HepG2 (cell line): Measurements from ENCODE around the gene DDX46. TPM values are rescaled to one million over a fixed set of nuclear protein-coding genes. Genes with fewer than 3 reads are reported as not detected.

Source experiments
- ATAC-seq: fragments of 200-7000 bp; cut with Tn5 transposase; 3 replicates; pipeline ENCODE4 v1.9.1; 2020; ENCODE audit warnings: mild to moderate bottlenecking, moderate library complexity
- BruUV-seq: library from RNA; stranded (reverse); fragments of 400-500 nt; replicated peaks from 2 replicates; lab custom pipeline; 2021; lab: Mats Ljungman, UMichigan
- CTCF ChIA-PET: fragments of 300-600 bp; formaldehyde crosslinking; extraction: SDS; loops from one replicate; lab custom pipeline; 2021; ENCODE audit warnings: low total read pairs, inconsistent platforms, low intra/inter-chr PET ratio; lab: Yijun Ruan, JAX
- POLR2A ChIA-PET: fragments of 350-600 bp; sonication (Branson Sonifier 250); formaldehyde crosslinking; loops from one replicate; lab custom pipeline; 2020; ENCODE audit warnings: antibody characterized with exemption, inconsistent platforms; lab: Yijun Ruan, JAX
- DNase-seq: peaks from one replicate; pipeline ENCODE4 v3.0.0-alpha.2; 2015; ENCODE audit warnings: low spot score
- FAIRE-seq: peaks from 3 replicates; lab custom pipeline; 2011; peaks lifted over from hg19 to GRCh38; lab: Jason Lieb, UNC
- H2AFZ ChIP-seq: one replicate; pipeline ENCODE4 v1.6.1; 2011; ENCODE audit warnings: low read length, inconsistent platforms
- H3K27ac ChIP-seq: fragments of 300-600 bp; 3 replicates; pipeline ENCODE4 v1.8.0; 2011; ENCODE audit warnings: mixed run types, mild to moderate bottlenecking, mixed read lengths, low read length, inconsistent platforms; ENCODE audit not compliant: insufficient read depth; ENCODE audit errors: extremely low read length
- H3K27me3 ChIP-seq, 2 experiments: fragments of 200-600 bp in 1 of 2; 2 replicates in 1 of 2; 3 replicates in 1 of 2; pipeline versions ENCODE4 v1.6.0 to v1.8.0; 2011; ENCODE audit warnings: low read length in 2 of 2, mild to moderate bottlenecking in 2 of 2, moderate library complexity in 2 of 2, inconsistent platforms in 1 of 2; ENCODE audit not compliant: insufficient read depth in 2 of 2, control insufficient read depth in 1 of 2
- H3K36me3 ChIP-seq, 2 experiments: fragments of 200-600 bp in 1 of 2; replicated peaks in 1 of 2; 2 replicates in 1 of 2; 3 replicates in 1 of 2; pipeline versions ENCODE4 v1.5.1 to v1.8.0; 2011; ENCODE audit warnings: low read length in 2 of 2, inconsistent platforms in 1 of 2; ENCODE audit not compliant: insufficient read depth in 2 of 2, control insufficient read depth in 1 of 2
- H3K4me1 ChIP-seq: 2 replicates; pipeline ENCODE4 v1.5.1; 2012; ENCODE audit warnings: low read length, inconsistent platforms; ENCODE audit not compliant: insufficient read depth
- H3K4me2 ChIP-seq: 2 replicates; pipeline ENCODE4 v1.6.0; 2011; ENCODE audit warnings: low read depth, low read length, inconsistent platforms
- H3K4me3 ChIP-seq, 3 experiments: fragments of 200-600 bp in 1 of 3; sonication (generic), shearing (Covaris generic) in 1 of 3; replicated peaks in 1 of 3; 2 replicates each; pipeline ENCODE4 v1.5.1; 2011 to 2016; ENCODE audit warnings: low read length in 3 of 3, inconsistent platforms in 2 of 3, low read depth in 2 of 3, mild to moderate bottlenecking in 2 of 3, control low read depth in 1 of 3, mixed read lengths in 1 of 3; ENCODE audit not compliant: insufficient read depth in 1 of 3
- H3K79me2 ChIP-seq: one replicate; pipeline ENCODE4 v1.6.1; 2011; ENCODE audit warnings: low read length, inconsistent platforms; ENCODE audit not compliant: insufficient read depth
- H3K9ac ChIP-seq: 2 replicates; pipeline ENCODE4 v1.6.0; 2011; ENCODE audit warnings: mild to moderate bottlenecking, low read depth, low read length, inconsistent platforms; ENCODE audit not compliant: insufficient read depth
- H3K9me3 ChIP-seq: 2 replicates; pipeline ENCODE4 v1.5.1; 2012; ENCODE audit warnings: mild to moderate bottlenecking, low read length
- H4K20me1 ChIP-seq: 2 replicates; pipeline ENCODE4 v1.6.0; 2011; ENCODE audit warnings: inconsistent platforms, mild to moderate bottlenecking, low read length, moderate library complexity; ENCODE audit not compliant: insufficient read depth
- E2F2 ChIP-seq: sonication (generic); formaldehyde crosslinking; IDR thresholded peaks from 2 replicates; pipeline ENCODE4 v1.4.0; 2020; ENCODE audit warnings: missing genetic modification reagents, borderline replicate concordance
- FOSL1 ChIP-seq: sonication (generic); formaldehyde crosslinking; IDR thresholded peaks from 2 replicates; pipeline ENCODE4 v1.9.0; 2021; ENCODE audit warnings: missing genetic modification reagents, borderline replicate concordance
- GFI1 ChIP-seq: sonication (generic); formaldehyde crosslinking; IDR thresholded peaks from 2 replicates; pipeline ENCODE4 v1.5.0; 2020; ENCODE audit warnings: missing genetic modification reagents, mild to moderate bottlenecking, borderline replicate concordance
- HNF1A ChIP-seq, 2 experiments: sonication (generic) in 1 of 2; formaldehyde crosslinking in 1 of 2; IDR thresholded peaks; 2 replicates each; pipeline versions ENCODE4 v1.4.0 to v1.6.1; 2016 to 2020; ENCODE audit warnings: borderline replicate concordance in 1 of 2, low read depth in 1 of 2, mild to moderate bottlenecking in 1 of 2, missing genetic modification reagents in 1 of 2
- IKZF4 ChIP-seq: sonication (generic); formaldehyde crosslinking; IDR thresholded peaks from 2 replicates; pipeline ENCODE4 v1.5.1; 2020; ENCODE audit warnings: borderline replicate concordance, mild to moderate bottlenecking, low read depth, missing genetic modification reagents; ENCODE audit errors: not compliant biosample characterization
- SRY ChIP-seq: sonication (generic); formaldehyde crosslinking; IDR thresholded peaks from 2 replicates; pipeline ENCODE4 v1.8.0; 2022; ENCODE audit warnings: mild to moderate bottlenecking, missing genetic modification reagents
- TEF ChIP-seq: sonication (generic); formaldehyde crosslinking; IDR thresholded peaks from 2 replicates; pipeline ENCODE4 v1.5.0; 2020; ENCODE audit warnings: missing genetic modification reagents
- ZNF510 ChIP-seq: sonication (generic); formaldehyde crosslinking; IDR thresholded peaks from 2 replicates; pipeline ENCODE4 v1.4.0; 2020; ENCODE audit warnings: low read depth, mild to moderate bottlenecking, missing genetic modification reagents
- ZNF574 ChIP-seq: sonication (generic); formaldehyde crosslinking; IDR thresholded peaks from 2 replicates; pipeline ENCODE4 v1.4.0; 2020; ENCODE audit warnings: missing genetic modification reagents
- ZSCAN20 ChIP-seq: sonication (generic); formaldehyde crosslinking; IDR thresholded peaks from 2 replicates; pipeline ENCODE4 v1.4.0; 2020; ENCODE audit warnings: missing genetic modification reagents, mild to moderate bottlenecking, borderline replicate concordance
- in situ Hi-C: cut with HindIII; loops from 2 replicates; pipeline ENCODE4 v1.10.0; 2017; ENCODE audit warnings: low pct_unique_long_range_greater_than_20kb; ENCODE audit not compliant: extremely low pct_ligation_motif_present
- intact Hi-C: fragments of 100-400 bp; cut with micrococcal nuclease; formaldehyde crosslinking; loops from one replicate; pipeline ENCODE4 v1.10.0; 2022; ENCODE audit not compliant: unreplicated experiment
- polyA plus RNA-seq, 8 experiments: library from polyadenylated mRNA; depleted of rRNA in 3 of 8; stranded (reverse) in 7 of 8; unstranded in 1 of 8; fragments of >200 nt; fragmentation: Illumina TruSeq in 4 of 8; extraction: Trizol in 4 of 8; gene quantifications; 2 replicates each; pipeline versions ENCODE4 v1.2.1 to v1.2.3, GENCODE V29; 2011 to 2016; ENCODE audit warnings: low read depth in 4 of 8, missing spikeins in 1 of 8, mixed read lengths in 1 of 8; ENCODE audit not compliant: insufficient read depth in 1 of 8
- total RNA-seq, 5 experiments: library from RNA; depleted of rRNA; stranded (reverse); fragments of >200 nt; fragmentation: Illumina TruSeq; extraction: Trizol; gene quantifications; 2 replicates each; pipeline ENCODE4 v1.2.3, GENCODE V29; 2016; ENCODE audit warnings: low read depth in 1 of 5

The DDX46 gene
- total and polyA plus RNA-seq, 2 of the 13 experiments (the other 11 are each of a cell fraction or from before 2014, with no cell fraction given), result 27.3 to 59.3 TPM

- Histone ChIP-seq H3K9me3 (no peaks in the 10 kb centered on the region), H2AFZ (no peak overlapping the region), H3K27ac (no peak overlapping the region), H3K79me2 (peaks cover 29% of the 10 kb centered on the region), H3K27me3 (no peaks in the 10 kb centered on the region; a peak in 1 of 5 replicates), H3K36me3 (peaks cover 0 to 1% of the 10 kb centered on the region in 2 experiments; a peak in 1 of 5 replicates), H3K9ac (no peak overlapping the region), H3K4me1 (peaks cover 36% of the 10 kb centered on the region), H3K4me2 (0 out of 2 replicates have a peak overlapping the region, but pooled peaks have one; percentile 7), H3K4me3 (no peak overlapping the region), H4K20me1 (no peaks in the 10 kb centered on the region)
- BruUV-seq, result no TSS peak
- FAIRE-seq (no peak), ATAC-seq (no peak), DNase-seq (no peak)
- ChIA-PET POLR2A (no interaction called here), CTCF (no interaction called here)
- intact Hi-C loops (no loop called here), in situ Hi-C loops (no loop called here)
- no peak for TF ChIP-seq ZNF574 (CRISPR knock-in tag)
- TF ChIP-seq IKZF4 (CRISPR knock-in tag), result no peak
- no peak for TF ChIP-seq TEF (CRISPR knock-in tag)
- TF ChIP-seq E2F2, result no peak
- no peak for TF ChIP-seq GFI1 (CRISPR knock-in tag)
- no peak for TF ChIP-seq ZNF510 (CRISPR knock-in tag)
- no peak for TF ChIP-seq HNF1A (IDR thresholded peaks at IDR 0.05; ENCODE audit: low read depth)
- TF ChIP-seq HNF1A (CRISPR knock-in tag; IDR thresholded peaks at IDR 0.05; ENCODE audit: borderline replicate concordance), result no peak
- no peak for TF ChIP-seq SRY (CRISPR knock-in tag)
- no peak for TF ChIP-seq FOSL1 (CRISPR knock-in tag)
- TF ChIP-seq ZSCAN20, result no peak
Observed at GRCh38 chr5:134877159-134877558, 118.6 kb downstream of the DDX46 start.
